Hepatocyte (in vitro differentiated cells): Measurements from ENCODE around the gene XYLT1.

ENCODE experiments used
- EZH2 ChIP-seq: fragments of 200-600 bp; sonication (generic); IDR thresholded peaks from 2 replicates; pipeline ENCODE4 v1.6.1; 2016; ENCODE audit warnings: antibody characterized with exemption, mild to moderate bottlenecking, borderline replicate concordance
- EZH2phosphoT487 ChIP-seq: fragments of 200-600 bp; sonication (generic); IDR thresholded peaks from one replicate; pipeline ENCODE4 v1.6.1; 2018; ENCODE audit warnings: antibody characterized with exemption, mild to moderate bottlenecking, low read depth, moderate library complexity; ENCODE audit not compliant: unreplicated experiment, severe bottlenecking
- TF ChIP-seq, protein P1 (sequence below): fragments of 200-600 bp; sonication (generic); IDR thresholded peaks from 2 replicates; pipeline ENCODE4 v1.5.1; 2016; ENCODE audit warnings: antibody characterized with exemption, mild to moderate bottlenecking; ENCODE audit not compliant: poor library complexity

DNA sequence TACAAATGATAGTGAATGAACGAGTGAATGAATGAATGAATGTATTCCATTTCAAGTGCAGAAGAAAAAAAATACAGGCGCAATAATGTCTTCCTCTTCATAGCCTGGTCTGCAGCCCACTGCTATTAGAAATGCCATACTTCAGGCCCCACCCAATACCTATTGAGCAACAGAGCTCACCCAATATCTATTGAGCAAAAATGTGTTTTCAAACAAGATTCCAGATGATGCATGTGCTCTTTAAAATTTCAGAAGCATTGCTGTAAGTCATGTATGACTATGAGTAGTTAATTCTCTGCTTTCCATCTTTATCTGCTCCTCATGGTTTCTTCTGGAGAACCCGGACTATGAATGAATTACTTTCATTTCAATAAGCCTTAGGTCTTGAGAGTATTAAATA is 308.2 kb downstream of the XYLT1 start:
- TF ChIP-seq, protein P1, sequence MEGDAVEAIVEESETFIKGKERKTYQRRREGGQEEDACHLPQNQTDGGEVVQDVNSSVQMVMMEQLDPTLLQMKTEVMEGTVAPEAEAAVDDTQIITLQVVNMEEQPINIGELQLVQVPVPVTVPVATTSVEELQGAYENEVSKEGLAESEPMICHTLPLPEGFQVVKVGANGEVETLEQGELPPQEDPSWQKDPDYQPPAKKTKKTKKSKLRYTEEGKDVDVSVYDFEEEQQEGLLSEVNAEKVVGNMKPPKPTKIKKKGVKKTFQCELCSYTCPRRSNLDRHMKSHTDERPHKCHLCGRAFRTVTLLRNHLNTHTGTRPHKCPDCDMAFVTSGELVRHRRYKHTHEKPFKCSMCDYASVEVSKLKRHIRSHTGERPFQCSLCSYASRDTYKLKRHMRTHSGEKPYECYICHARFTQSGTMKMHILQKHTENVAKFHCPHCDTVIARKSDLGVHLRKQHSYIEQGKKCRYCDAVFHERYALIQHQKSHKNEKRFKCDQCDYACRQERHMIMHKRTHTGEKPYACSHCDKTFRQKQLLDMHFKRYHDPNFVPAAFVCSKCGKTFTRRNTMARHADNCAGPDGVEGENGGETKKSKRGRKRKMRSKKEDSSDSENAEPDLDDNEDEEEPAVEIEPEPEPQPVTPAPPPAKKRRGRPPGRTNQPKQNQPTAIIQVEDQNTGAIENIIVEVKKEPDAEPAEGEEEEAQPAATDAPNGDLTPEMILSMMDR: no peak
- TF ChIP-seq EZH2 (no peak), EZH2phosphoT487 (no peak)
